Renal cortical epithelial cell (primary cell): Measurements from ENCODE around the gene LRP1B. TPM values are rescaled to one million over a fixed set of nuclear protein-coding genes. Genes with fewer than 3 reads are reported as not detected.
"Not testable (repeated sequence)": the region's sequence is repeated elsewhere in the genome, so short reads cannot be mapped to it uniquely, and the experiment has no call there.

Experiments used
- DNase-seq: peaks from one replicate; pipeline ENCODE4 v3.0.0-alpha.2; 2011; ENCODE audit warnings: low read depth
- total RNA-seq: library from RNA; depleted of rRNA; stranded (reverse); fragments of >200 nt; gene quantifications from 2 replicates; pipeline ENCODE4 v1.2.3, GENCODE V29; 2014

LRP1B gene
- total RNA-seq, 1 donor from 2014 or later = 4.3 TPM

- DNase-seq = no peak
These were observed 1771.6 kb downstream of the LRP1B start for GRCh38 chr2:140359056-140359771.

DNA sequence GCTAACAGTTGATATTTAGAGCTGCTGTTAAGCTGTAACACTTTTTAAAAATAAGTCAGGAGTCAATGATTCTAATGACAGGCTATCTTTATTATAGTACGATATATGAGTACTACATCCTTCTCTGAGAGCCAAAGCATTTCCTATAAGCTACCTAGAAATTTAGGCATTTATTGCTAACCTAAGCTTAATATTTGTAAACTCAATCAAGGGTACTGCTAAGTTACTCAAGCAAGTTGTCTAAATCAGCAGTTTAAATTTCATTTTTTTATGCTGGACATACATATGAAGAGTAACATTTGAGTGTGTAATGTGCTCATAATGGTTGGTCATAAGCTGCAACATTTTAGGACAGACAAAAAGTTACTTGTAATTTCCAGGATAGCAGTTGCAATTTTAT is 1774.1 kb downstream of the LRP1B start:
- DNase-seq = no peak

GRCh38 chr2:140355511-140356090 is 1775.2 kb downstream of the LRP1B start:
- no peak for DNase-seq

DNA sequence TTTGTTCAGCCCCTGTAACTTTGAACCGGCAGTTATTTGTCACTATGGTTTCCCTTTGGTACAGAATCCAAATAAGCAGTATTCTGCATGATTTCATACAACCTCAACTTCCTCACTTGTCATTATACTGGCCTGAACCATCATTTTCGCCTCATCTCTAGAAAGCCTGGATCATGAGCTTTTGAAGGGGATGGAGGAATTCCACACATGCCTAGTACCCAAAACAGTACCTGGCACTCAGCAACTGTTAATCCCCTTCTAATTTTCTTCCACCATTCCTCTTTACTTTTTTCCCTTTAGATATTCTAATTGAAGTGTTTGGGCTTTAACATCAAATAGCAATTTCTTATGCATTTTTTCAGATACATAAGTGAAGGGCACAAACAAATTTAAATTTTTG is 1776.3 kb downstream of the LRP1B start:
- no peak for DNase-seq

- peak; percentile 2 for DNase-seq
These were observed 1777.3 kb downstream of the LRP1B start for GRCh38 chr2:140353541-140353940.

GRCh38 chr2:140351692-140352091 is 1779.1 kb downstream of the LRP1B start:
- DNase-seq = no peak

GRCh38 chr2:140349695-140350094 is 1781.1 kb downstream of the LRP1B start:
- DNase-seq = peak; percentile 4

DNA sequence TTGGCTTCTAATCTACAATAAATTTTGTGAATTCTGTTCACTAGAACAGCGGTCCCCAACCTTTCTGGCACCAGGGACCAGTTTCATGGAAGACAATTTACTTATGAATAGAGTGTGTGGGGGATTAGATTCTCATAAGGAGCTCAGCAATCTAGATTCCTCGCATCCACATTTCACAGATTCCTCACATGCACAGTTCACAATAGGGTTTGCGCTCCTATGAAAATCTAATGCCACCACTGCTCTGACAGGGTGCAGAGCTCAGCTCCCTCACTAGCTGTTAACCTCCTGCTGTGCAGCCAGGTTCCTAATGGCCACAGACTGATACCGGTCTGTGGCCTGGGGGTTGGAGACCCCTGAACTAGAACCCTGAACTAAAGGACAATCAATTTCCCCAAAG is 1782.0 kb downstream of the LRP1B start:
- peak; percentile 3 for DNase-seq

GRCh38 chr2:140344838-140345237 is 1786.0 kb downstream of the LRP1B start:
- DNase-seq = peak; percentile 33

GRCh38 chr2:140344266-140344665 is 1786.5 kb downstream of the LRP1B start:
- not testable (repeated sequence) for DNase-seq

- DNase-seq = no peak
These were observed 1792.0 kb downstream of the LRP1B start for GRCh38 chr2:140338795-140339194.

DNA sequence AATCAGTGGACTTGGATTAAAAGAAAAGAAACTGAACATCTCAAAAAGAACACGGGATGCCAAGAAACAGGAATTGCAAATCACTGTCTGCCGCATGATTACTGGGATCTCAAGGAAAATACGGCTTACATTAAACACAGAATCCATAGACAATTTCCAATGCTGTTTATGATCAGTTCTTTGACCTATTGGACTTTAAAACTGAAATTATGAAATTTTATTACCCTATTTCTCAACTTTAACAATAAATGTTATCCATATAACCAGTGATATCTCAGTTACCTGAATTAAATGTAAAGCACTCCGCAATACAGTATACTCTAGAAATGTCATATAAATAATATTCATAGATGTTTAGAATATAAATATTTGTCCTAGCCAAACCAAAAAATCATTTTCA is 1793.8 kb downstream of the LRP1B start:
- DNase-seq = no peak

DNA sequence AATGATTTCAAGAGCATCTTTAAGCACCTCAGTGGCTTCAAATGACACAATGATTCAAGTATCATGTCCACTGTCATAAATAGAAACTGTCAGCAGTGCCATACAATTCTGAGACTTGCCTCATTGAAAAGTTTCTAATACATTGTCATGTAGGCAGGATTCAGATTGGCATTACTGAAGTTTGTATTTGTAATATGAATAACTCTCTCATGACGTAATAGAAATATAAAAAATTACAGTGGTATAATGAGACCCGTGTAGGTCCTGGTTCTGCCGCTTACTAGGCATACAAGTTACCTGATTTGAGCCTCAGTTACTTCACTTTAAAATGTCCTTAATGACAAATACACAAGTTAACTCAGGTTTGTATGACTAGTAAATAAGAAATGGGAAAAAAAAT is 1814.5 kb downstream of the LRP1B start:
- no peak for DNase-seq

DNA sequence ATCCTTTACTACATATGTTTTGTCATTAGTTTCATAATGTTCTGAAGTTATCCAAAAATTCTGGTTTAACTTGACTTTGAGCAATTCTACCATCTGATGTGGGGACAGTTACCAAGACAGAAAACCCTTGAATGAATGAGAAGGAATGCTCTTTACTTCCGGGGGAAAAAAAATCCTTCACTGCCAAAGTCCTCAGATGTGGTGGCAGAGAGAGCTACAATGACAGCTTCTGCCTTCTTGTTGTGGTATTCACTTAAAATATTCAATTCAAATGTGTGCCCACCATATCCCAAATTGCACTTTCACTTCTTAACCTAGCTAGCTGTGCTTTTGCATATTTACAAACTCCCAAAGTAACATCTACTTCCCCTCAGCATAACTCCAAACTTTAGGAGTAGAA is 1818.9 kb downstream of the LRP1B start:
- no peak for DNase-seq

GRCh38 chr2:140308706-140309105 is 1822.1 kb downstream of the LRP1B start:
- DNase-seq = no peak

DNA sequence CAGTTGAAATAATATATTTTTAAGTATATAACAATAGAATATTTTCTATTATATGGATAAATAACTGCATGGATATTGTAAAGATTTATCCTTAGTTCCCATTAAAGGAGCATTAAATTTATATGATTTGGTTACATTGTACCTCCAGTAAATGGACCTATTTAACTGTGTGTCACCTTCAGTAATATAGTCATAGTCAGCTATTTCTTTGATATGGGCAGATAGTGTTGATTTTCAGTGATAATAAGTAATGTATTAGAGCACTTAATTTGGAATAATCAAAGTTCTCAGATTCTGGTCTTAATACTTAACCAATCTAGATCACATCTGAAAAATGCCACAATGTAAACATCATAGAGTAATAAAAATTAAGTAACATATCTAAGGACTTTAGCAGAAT is 1823.3 kb downstream of the LRP1B start:
- DNase-seq = no peak

- no peak for DNase-seq
These were observed 1835.0 kb downstream of the LRP1B start for GRCh38 chr2:140295767-140296166.

DNA sequence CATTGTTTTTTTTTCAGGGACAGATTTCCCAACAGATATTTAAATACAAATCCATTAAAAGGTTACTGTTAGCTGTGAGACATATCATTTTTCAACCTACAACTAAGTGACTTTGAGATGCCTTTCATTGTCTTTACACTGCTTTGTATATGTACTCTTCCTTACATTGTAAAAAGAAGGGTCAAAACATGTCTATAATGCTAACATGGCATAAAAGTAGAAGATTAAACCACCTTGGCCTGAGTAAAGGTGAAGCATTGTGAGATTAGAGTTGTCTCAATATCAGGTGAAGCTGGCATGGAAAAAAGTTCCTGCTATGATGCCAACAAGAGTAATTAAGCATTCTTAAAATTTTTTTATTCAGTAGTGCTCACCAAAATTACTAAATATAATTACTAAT is 1842.1 kb downstream of the LRP1B start:
- no peak for DNase-seq

GRCh38 chr2:140288213-140288612 is 1842.6 kb downstream of the LRP1B start:
- no peak for DNase-seq

GRCh38 chr2:140286377-140286776 is 1844.4 kb downstream of the LRP1B start:
- DNase-seq = no peak

GRCh38 chr2:140277344-140277743 is 1853.5 kb downstream of the LRP1B start:
- DNase-seq = not testable (repeated sequence)

DNA sequence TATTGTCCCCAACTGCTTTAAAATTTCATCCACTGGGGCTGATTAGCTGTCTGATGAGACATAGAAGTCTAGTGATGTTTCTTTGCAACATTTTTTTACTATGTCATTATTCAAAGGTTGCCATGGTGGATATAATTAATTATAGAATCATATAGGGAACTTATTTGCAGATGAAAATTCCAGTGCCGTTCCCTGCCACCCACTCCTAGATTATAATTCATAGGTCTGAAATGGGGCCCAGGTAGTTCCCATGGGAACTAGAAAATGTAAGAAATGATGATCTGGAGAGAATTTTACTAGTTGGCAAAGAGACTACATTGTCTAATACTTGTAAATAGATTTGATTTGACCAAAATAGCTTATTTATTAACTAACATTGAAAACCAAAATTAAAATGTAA is 1854.2 kb downstream of the LRP1B start:
- no peak for DNase-seq

DNA sequence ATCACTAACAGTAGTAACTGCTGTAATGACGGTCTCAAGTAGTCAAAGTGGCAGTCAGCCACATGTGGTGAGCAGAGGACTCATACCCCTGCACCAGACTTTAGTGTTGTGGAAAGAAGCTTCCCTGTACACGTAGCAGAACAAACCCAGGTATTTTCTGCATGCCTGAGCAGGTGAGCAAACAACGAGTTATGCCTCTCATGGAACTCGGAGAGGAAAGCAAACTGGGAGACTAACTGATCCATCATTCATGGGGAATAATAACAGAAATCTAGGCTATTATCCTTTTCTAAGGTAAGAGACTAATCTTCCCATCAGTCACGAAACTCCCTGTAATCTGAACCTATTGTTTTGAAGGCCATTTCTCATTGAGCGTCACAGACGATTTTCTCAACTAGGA is 1855.4 kb downstream of the LRP1B start:
- DNase-seq = peak; percentile 68

DNA sequence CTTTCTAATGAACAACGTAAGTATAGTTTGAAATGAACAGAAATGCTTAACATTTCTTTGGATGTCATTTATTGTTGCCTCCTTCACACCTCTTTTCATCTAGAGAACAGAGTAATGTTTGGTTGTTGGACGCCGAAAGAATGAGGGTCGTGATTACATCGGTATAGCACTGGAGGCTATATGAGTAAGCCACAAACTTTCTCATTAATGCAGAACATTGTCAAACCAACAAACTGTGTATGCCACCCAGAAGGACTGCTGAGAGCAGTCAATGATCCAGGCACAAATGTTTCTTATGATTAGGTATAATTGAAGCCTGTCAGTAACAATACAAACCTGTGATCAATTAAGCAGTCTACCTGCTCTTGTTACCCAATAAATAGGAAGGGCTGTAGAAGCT is 1855.9 kb downstream of the LRP1B start:
- peak; percentile 80 for DNase-seq
